ENCODE results near the gene MPEG1. TPM values are rescaled to one million over a fixed set of nuclear protein-coding genes. Genes with fewer than 3 reads are reported as not detected.

The MPEG1 gene
- total RNA-seq, 2 donors from 2014 or later, result 1.3 to 3.9 TPM

GRCh38 chr11:59206635-59207034, 6.1 kb downstream of the MPEG1 start:
- Histone ChIP-seq H3K4me1 (peaks cover 12% of the 10 kb centered on the region), H3K4me3 (no peak overlapping the region), H3K36me3 (replicated peaks in 1 of 2; ENCODE audit: insufficient read depth in 1 of 2, low read depth in 2 of 2) (no peaks in the 10 kb centered on the region), H3K27me3 (no peaks in the 10 kb centered on the region), H3K27ac (no peak overlapping the region), H3K9me3 (no peaks in the 10 kb centered on the region)
- ATAC-seq, result no peak
- TF ChIP-seq CTCF (IDR thresholded peaks at IDR 0.05), result peak in 6 of 7 experiments; percentile 34 to 57 (median 44)
- TF ChIP-seq POLR2A (IDR thresholded peaks at IDR 0.05), result no peak
- DNase-seq, result peak; percentile 52 to 60 (median 56)
- 36 to 49% methylated on average over 4 of the region's 4 CpGs for WGBS, 2 donors
- intact Hi-C loops (cut with DNase I), result loop anchor here (5.0 kb wide), 1 partner anchor 39 kb away; no protein-coding TSS in a partner anchor

- Histone ChIP-seq H3K27ac (no peak overlapping the region), H3K4me1 (peaks cover 12% of the 10 kb centered on the region), H3K27me3 (no peaks in the 10 kb centered on the region), H3K36me3 (replicated peaks in 1 of 2; ENCODE audit: insufficient read depth in 1 of 2, low read depth in 2 of 2) (no peaks in the 10 kb centered on the region), H3K4me3 (no peak overlapping the region), H3K9me3 (no peaks in the 10 kb centered on the region)
- intact Hi-C loops (cut with DNase I), result loop anchor here (5.0 kb wide), 1 partner anchor 38 kb away; no protein-coding TSS in a partner anchor
- 71 to 88% methylated on average over 4 to 7 of the region's 7 CpGs for WGBS, 2 donors
- DNase-seq (no peak), ATAC-seq (no peak)
- no peak for TF ChIP-seq CTCF (IDR thresholded peaks at IDR 0.05)
- no peak for TF ChIP-seq POLR2A (IDR thresholded peaks at IDR 0.05)
Measured at GRCh38 chr11:59205648-59206047, 7.1 kb downstream of the MPEG1 start.

- TF ChIP-seq POLR2A (IDR thresholded peaks at IDR 0.05) (no peak), CTCF (IDR thresholded peaks at IDR 0.05) (no peak)
Measured at GRCh38 chr11:59204746-59205145, 8.0 kb downstream of the MPEG1 start.

GRCh38 chr11:59201353-59201752, 11.4 kb downstream of the MPEG1 start:
- TF ChIP-seq POLR2A (IDR thresholded peaks at IDR 0.05), result no peak
- peak in 3 of 7 experiments; percentile 10 to 23 (median 15) for TF ChIP-seq CTCF (IDR thresholded peaks at IDR 0.05)
- intact Hi-C loops (cut with DNase I), result no loop called here
- no peaks in the 10 kb centered on the region for H3K27me3 ChIP-seq
- no peaks in the 10 kb centered on the region for H3K36me3 ChIP-seq (replicated peaks in 1 of 2; ENCODE audit: insufficient read depth in 1 of 2, low read depth in 2 of 2)
- 73 to 88% methylated on average over 3 of the region's 3 CpGs for WGBS, 2 donors
- no peak for ATAC-seq
- H3K4me1 ChIP-seq, result peaks cover 4% of the 10 kb centered on the region
- no peak overlapping the region for H3K4me3 ChIP-seq
- H3K27ac ChIP-seq, result no peak overlapping the region
- H3K9me3 ChIP-seq, result no peaks in the 10 kb centered on the region
- no peak for DNase-seq

More at GRCh38 chr11:59204746-59205145, 8.0 kb downstream of the MPEG1 start:
- intact Hi-C loops (cut with DNase I), result loop anchor here (5.0 kb wide), 1 partner anchor 37 kb away; no protein-coding TSS in a partner anchor
- DNase-seq (no peak), ATAC-seq (no peak)
- Histone ChIP-seq H3K9me3 (no peaks in the 10 kb centered on the region), H3K4me3 (no peak overlapping the region), H3K27me3 (no peaks in the 10 kb centered on the region), H3K36me3 (replicated peaks in 1 of 2; ENCODE audit: insufficient read depth in 1 of 2, low read depth in 2 of 2) (no peaks in the 10 kb centered on the region), H3K27ac (no peak overlapping the region), H3K4me1 (peaks cover 12% of the 10 kb centered on the region)
- WGBS, 2 donors, result 93 to 95% methylated on average over 3 of the region's 3 CpGs

- 53 to 62% methylated on average over 4 of the region's 4 CpGs for whole genome bisulfite sequencing, 2 donors
- no peak overlapping the region for H3K27ac ChIP-seq
- no peaks in the 10 kb centered on the region for H3K27me3 ChIP-seq
- H3K4me3 ChIP-seq, result no peak overlapping the region
- H3K36me3 ChIP-seq (replicated peaks in 1 of 2; ENCODE audit: insufficient read depth in 1 of 2, low read depth in 2 of 2), result no peaks in the 10 kb centered on the region
- DNase-seq (no peak), ATAC-seq (no peak)
- intact Hi-C loops (cut with DNase I), result no loop called here
- H3K4me1 ChIP-seq, result peaks cover 8% of the 10 kb centered on the region
- TF ChIP-seq CTCF (IDR thresholded peaks at IDR 0.05) (no peak), POLR2A (IDR thresholded peaks at IDR 0.05) (no peak)
- no peaks in the 10 kb centered on the region for H3K9me3 ChIP-seq
Measured at GRCh38 chr11:59200423-59200746, 12.3 kb downstream of the MPEG1 start.
